HepG2 (cell line): ENCODE data around the gene SIK3.

Source experiments
- ARNTL ChIP-seq: sonication (generic); formaldehyde crosslinking; IDR thresholded peaks from 2 replicates; pipeline ENCODE4 v1.4.0; 2020; ENCODE audit warnings: mild to moderate bottlenecking, missing genetic modification reagents
- FOSL1 ChIP-seq: sonication (generic); formaldehyde crosslinking; IDR thresholded peaks from 2 replicates; pipeline ENCODE4 v1.9.0; 2021; ENCODE audit warnings: missing genetic modification reagents, borderline replicate concordance
- MYC ChIP-seq: sonication (generic); formaldehyde crosslinking; IDR thresholded peaks from 2 replicates; pipeline ENCODE4 v1.9.0; 2021; ENCODE audit warnings: missing genetic modification reagents, borderline replicate concordance
- TF ChIP-seq, protein P1 (sequence below): sonication (generic); formaldehyde crosslinking; IDR thresholded peaks from 2 replicates; pipeline ENCODE4 v1.4.0; 2020; ENCODE audit warnings: missing genetic modification reagents, low read depth, mild to moderate bottlenecking, borderline replicate concordance
- TF ChIP-seq, protein P2 (sequence below): sonication (generic); formaldehyde crosslinking; IDR thresholded peaks from 2 replicates; pipeline ENCODE4 v1.4.0; 2020; ENCODE audit warnings: missing genetic modification reagents

DNA sequence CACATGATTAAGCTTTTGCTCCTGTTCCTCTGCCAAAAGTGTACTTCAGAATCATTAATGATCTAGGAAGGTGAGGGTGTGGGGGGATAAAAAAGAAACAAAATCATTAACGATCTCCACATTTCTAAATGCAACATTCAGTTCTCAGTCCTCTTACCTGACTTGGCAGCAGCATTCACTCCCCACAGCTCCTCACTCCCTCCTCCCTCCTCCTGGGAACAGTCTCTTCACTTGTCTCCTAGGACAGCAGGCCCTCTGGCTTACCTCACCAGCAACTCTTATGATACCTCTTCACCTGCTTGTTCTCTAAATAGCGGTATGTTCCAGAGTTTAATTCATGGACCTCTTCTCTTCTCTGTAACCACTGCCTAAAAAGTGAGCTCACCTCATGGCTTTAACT lies 204.3 kb downstream of the SIK3 start:
- TF ChIP-seq FOSL1 (CRISPR knock-in tag) = no peak
- TF ChIP-seq, protein P1, sequence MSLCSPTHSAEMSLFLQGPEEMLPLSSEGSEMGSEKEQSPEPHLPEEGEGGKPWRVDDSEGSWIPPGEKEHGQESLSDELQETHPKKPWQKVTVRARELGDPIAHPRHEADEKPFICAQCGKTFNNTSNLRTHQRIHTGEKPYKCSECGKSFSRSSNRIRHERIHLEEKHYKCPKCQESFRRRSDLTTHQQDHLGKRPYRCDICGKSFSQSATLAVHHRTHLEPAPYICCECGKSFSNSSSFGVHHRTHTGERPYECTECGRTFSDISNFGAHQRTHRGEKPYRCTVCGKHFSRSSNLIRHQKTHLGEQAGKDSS (CRISPR knock-in tag) = no peak
- no peak for TF ChIP-seq ARNTL (CRISPR knock-in tag)
- TF ChIP-seq, protein P2, sequence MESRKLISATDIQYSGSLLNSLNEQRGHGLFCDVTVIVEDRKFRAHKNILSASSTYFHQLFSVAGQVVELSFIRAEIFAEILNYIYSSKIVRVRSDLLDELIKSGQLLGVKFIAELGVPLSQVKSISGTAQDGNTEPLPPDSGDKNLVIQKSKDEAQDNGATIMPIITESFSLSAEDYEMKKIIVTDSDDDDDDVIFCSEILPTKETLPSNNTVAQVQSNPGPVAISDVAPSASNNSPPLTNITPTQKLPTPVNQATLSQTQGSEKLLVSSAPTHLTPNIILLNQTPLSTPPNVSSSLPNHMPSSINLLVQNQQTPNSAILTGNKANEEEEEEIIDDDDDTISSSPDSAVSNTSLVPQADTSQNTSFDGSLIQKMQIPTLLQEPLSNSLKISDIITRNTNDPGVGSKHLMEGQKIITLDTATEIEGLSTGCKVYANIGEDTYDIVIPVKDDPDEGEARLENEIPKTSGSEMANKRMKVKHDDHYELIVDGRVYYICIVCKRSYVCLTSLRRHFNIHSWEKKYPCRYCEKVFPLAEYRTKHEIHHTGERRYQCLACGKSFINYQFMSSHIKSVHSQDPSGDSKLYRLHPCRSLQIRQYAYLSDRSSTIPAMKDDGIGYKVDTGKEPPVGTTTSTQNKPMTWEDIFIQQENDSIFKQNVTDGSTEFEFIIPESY (CRISPR knock-in tag) = no peak
- no peak for TF ChIP-seq MYC
